ENCODE measurements around the gene GJA1.
"Not testable (repeated sequence)": the region's sequence is repeated elsewhere in the genome, so short reads cannot be mapped to it uniquely, and the experiment has no call there.

Gene GJA1

GRCh38 chr6:121435444-121436069, at the start of gene GJA1:
Gene GJA1 (plus strand): TSS chr6:121435646. CDS start chr6:121446848, 11,202 bp downstream.
- in situ Hi-C loops (cut with MboI; ENCODE audit: low sequenced_read_pairs): no loop called here

- in situ Hi-C loops (cut with MboI; ENCODE audit: low sequenced_read_pairs): not testable (repeated sequence)
Measured at GRCh38 chr6:121386551-121386950, 48.9 kb upstream of the GJA1 start.

- in situ Hi-C loops (cut with MboI; ENCODE audit: low sequenced_read_pairs): no loop called here
Measured at GRCh38 chr6:121389419-121389818, 46.0 kb upstream of the GJA1 start.

GRCh38 chr6:121393731-121394505, 41.5 kb upstream of the GJA1 start:
- in situ Hi-C loops (cut with MboI; ENCODE audit: low sequenced_read_pairs): no loop called here

- in situ Hi-C loops (cut with MboI; ENCODE audit: low sequenced_read_pairs): no loop called here
Measured at GRCh38 chr6:121395736-121396135, 39.7 kb upstream of the GJA1 start.

- in situ Hi-C loops (cut with MboI; ENCODE audit: low sequenced_read_pairs): not testable (repeated sequence)
Measured at GRCh38 chr6:121397188-121397587, 38.3 kb upstream of the GJA1 start.

GRCh38 chr6:121398127-121398526, 37.3 kb upstream of the GJA1 start:
- in situ Hi-C loops (cut with MboI; ENCODE audit: low sequenced_read_pairs): no loop called here

- in situ Hi-C loops (cut with MboI; ENCODE audit: low sequenced_read_pairs): no loop called here
Measured at GRCh38 chr6:121399966-121400365, 35.5 kb upstream of the GJA1 start.

- in situ Hi-C loops (cut with MboI; ENCODE audit: low sequenced_read_pairs): no loop called here
Measured at GRCh38 chr6:121403964-121404363, 31.5 kb upstream of the GJA1 start.

GRCh38 chr6:121405306-121405705, 30.1 kb upstream of the GJA1 start:
- in situ Hi-C loops (cut with MboI; ENCODE audit: low sequenced_read_pairs): no loop called here

GRCh38 chr6:121408321-121408720, 27.1 kb upstream of the GJA1 start:
- in situ Hi-C loops (cut with MboI; ENCODE audit: low sequenced_read_pairs): no loop called here

- in situ Hi-C loops (cut with MboI; ENCODE audit: low sequenced_read_pairs): no loop called here
Measured at GRCh38 chr6:121413879-121414278, 21.6 kb upstream of the GJA1 start.

- in situ Hi-C loops (cut with MboI; ENCODE audit: low sequenced_read_pairs): no loop called here
Measured at GRCh38 chr6:121418346-121418745, 17.1 kb upstream of the GJA1 start.

- in situ Hi-C loops (cut with MboI; ENCODE audit: low sequenced_read_pairs): no loop called here
Measured at GRCh38 chr6:121426686-121427085, 8.8 kb upstream of the GJA1 start.

GRCh38 chr6:121428872-121429756, 6.3 kb upstream of the GJA1 start:
- in situ Hi-C loops (cut with MboI; ENCODE audit: low sequenced_read_pairs): no loop called here

GRCh38 chr6:121430514-121431460, 4.7 kb upstream of the GJA1 start:
- in situ Hi-C loops (cut with MboI; ENCODE audit: low sequenced_read_pairs): no loop called here

GRCh38 chr6:121431776-121432175, 3.7 kb upstream of the GJA1 start:
- in situ Hi-C loops (cut with MboI; ENCODE audit: low sequenced_read_pairs): not testable (repeated sequence)

GRCh38 chr6:121434037-121434770, 1.2 kb upstream of the GJA1 start:
- in situ Hi-C loops (cut with MboI; ENCODE audit: low sequenced_read_pairs): no loop called here

GRCh38 chr6:121436274-121436857, 920 bp downstream of the GJA1 start:
- in situ Hi-C loops (cut with MboI; ENCODE audit: low sequenced_read_pairs): no loop called here
